ENCODE measurements around the gene STPG3. TPM values are rescaled to one million over a fixed set of nuclear protein-coding genes. Genes with fewer than 3 reads are reported as not detected.

The STPG3 gene
- total and polyA plus RNA-seq, 9 of the 15 experiments (the other 6 are each of a cell fraction or from before 2014, with no cell fraction given), result not detected

DNA sequence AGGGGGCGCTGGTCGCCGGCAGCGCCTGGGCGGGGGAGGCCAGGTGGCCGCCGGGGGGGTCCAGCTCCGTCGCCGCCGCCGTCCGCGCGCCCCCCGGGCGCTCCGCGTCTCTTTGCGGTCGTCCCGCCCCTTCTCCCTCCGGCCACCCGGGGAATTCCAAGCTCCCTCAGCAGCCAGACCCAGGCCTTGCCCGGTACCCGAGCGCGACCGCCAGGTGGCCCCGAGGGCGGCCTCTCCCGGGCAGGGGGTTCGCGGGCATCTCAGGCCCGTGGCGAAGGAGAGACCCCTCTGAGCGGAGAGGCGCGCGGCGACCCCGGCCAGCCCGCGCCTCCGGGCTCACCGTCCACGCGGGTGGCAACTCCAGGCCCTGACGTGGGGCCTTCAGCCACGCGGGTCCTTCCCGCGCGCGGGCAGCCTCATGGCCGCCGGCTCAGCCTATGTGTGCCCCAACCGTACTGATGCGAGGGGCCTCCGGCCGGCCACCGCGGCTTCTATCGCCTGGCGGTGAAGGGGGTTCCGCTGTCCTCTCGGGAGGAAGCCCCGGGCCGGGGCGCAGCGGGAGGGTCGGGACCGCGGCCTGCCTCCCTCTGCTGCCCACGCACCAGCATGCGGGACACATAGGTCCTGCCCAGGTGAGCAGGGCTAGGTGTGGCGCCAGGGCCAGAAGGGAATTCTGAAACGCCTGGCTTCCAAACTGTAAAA lies 51.5 kb downstream of the STPG3 start (continued):
- TF ChIP-seq MTF1 (CRISPR knock-in tag; IDR thresholded peaks at IDR 0.05; ENCODE audit: borderline replicate concordance) (no peak), ZNF324 (CRISPR knock-in tag; IDR thresholded peaks at IDR 0.05) (no peak), POU5F1 (IDR thresholded peaks at IDR 0.05; ENCODE audit: borderline replicate concordance, low read depth, low read length, partially characterized antibody) (no peak), ZNF175 (CRISPR knock-in tag; IDR thresholded peaks at IDR 0.05; ENCODE audit: low read depth) (peak; percentile 17; the same call in 1 of the 2 replicates), FOXP1 (CRISPR knock-in tag; IDR thresholded peaks at IDR 0.05) (peak; percentile 92), JUND (IDR thresholded peaks at IDR 0.05; ENCODE audit: borderline replicate concordance, low read depth, low read length) (no peak), JUND (tag; IDR thresholded peaks at IDR 0.05; ENCODE audit: borderline replicate concordance, low read depth, low read length) (no peak), CHD4 (IDR thresholded peaks at IDR 0.05; ENCODE audit: insufficient read depth, insufficient replicate concordance, low read depth, low read length, poor library complexity, severe bottlenecking) (peak; percentile 63), IFI16 (CRISPR knock-in tag; IDR thresholded peaks at IDR 0.05) (no peak), E2F1 (CRISPR knock-in tag; IDR thresholded peaks at IDR 0.05) (0 out of 2 replicates have a peak, but pooled peaks have one; percentile 13), PHF8 (IDR thresholded peaks at IDR 0.05; ENCODE audit: borderline replicate concordance, low read length) (peak; percentile 78; the same call in 1 of the 2 replicates), ZSCAN29 (IDR thresholded peaks at IDR 0.05) (no peak)
- TF ChIP-seq, protein P1, sequence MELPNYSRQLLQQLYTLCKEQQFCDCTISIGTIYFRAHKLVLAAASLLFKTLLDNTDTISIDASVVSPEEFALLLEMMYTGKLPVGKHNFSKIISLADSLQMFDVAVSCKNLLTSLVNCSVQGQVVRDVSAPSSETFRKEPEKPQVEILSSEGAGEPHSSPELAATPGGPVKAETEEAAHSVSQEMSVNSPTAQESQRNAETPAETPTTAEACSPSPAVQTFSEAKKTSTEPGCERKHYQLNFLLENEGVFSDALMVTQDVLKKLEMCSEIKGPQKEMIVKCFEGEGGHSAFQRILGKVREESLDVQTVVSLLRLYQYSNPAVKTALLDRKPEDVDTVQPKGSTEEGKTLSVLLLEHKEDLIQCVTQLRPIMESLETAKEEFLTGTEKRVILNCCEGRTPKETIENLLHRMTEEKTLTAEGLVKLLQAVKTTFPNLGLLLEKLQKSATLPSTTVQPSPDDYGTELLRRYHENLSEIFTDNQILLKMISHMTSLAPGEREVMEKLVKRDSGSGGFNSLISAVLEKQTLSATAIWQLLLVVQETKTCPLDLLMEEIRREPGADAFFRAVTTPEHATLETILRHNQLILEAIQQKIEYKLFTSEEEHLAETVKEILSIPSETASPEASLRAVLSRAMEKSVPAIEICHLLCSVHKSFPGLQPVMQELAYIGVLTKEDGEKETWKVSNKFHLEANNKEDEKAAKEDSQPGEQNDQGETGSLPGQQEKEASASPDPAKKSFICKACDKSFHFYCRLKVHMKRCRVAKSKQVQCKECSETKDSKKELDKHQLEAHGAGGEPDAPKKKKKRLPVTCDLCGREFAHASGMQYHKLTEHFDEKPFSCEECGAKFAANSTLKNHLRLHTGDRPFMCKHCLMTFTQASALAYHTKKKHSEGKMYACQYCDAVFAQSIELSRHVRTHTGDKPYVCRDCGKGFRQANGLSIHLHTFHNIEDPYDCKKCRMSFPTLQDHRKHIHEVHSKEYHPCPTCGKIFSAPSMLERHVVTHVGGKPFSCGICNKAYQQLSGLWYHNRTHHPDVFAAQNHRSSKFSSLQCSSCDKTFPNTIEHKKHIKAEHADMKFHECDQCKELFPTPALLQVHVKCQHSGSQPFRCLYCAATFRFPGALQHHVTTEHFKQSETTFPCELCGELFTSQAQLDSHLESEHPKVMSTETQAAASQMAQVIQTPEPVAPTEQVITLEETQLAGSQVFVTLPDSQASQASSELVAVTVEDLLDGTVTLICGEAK (IDR thresholded peaks at IDR 0.05), result 0 out of 2 replicates have a peak, but pooled peaks have one; percentile 39
- TF ChIP-seq, protein P1 (CRISPR knock-in tag; IDR thresholded peaks at IDR 0.05), result no peak
- TF ChIP-seq, protein P2, sequence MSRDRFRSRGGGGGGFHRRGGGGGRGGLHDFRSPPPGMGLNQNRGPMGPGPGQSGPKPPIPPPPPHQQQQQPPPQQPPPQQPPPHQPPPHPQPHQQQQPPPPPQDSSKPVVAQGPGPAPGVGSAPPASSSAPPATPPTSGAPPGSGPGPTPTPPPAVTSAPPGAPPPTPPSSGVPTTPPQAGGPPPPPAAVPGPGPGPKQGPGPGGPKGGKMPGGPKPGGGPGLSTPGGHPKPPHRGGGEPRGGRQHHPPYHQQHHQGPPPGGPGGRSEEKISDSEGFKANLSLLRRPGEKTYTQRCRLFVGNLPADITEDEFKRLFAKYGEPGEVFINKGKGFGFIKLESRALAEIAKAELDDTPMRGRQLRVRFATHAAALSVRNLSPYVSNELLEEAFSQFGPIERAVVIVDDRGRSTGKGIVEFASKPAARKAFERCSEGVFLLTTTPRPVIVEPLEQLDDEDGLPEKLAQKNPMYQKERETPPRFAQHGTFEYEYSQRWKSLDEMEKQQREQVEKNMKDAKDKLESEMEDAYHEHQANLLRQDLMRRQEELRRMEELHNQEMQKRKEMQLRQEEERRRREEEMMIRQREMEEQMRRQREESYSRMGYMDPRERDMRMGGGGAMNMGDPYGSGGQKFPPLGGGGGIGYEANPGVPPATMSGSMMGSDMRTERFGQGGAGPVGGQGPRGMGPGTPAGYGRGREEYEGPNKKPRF (IDR thresholded peaks at IDR 0.05; ENCODE audit: low read depth, low read length), result no peak
